Neural progenitor cell (in vitro differentiated cells): ENCODE data around the gene GCAT.

Source experiments
- EZH2 ChIP-seq: fragments of 200-600 bp; sonication (generic); IDR thresholded peaks from 2 replicates; pipeline ENCODE4 v1.6.1; 2017; ENCODE audit warnings: antibody characterized with exemption, mild to moderate bottlenecking, moderate library complexity
- EZH2phosphoT487 ChIP-seq: fragments of 200-600 bp; sonication (generic); IDR thresholded peaks from 2 replicates; pipeline ENCODE4 v1.6.1; 2017; ENCODE audit warnings: antibody characterized with exemption
- TF ChIP-seq, protein P1 (sequence below): fragments of 200-600 bp; sonication (generic); IDR thresholded peaks from 2 replicates; pipeline ENCODE4 v1.5.1; 2017; ENCODE audit warnings: antibody characterized with exemption, mild to moderate bottlenecking

DNA sequence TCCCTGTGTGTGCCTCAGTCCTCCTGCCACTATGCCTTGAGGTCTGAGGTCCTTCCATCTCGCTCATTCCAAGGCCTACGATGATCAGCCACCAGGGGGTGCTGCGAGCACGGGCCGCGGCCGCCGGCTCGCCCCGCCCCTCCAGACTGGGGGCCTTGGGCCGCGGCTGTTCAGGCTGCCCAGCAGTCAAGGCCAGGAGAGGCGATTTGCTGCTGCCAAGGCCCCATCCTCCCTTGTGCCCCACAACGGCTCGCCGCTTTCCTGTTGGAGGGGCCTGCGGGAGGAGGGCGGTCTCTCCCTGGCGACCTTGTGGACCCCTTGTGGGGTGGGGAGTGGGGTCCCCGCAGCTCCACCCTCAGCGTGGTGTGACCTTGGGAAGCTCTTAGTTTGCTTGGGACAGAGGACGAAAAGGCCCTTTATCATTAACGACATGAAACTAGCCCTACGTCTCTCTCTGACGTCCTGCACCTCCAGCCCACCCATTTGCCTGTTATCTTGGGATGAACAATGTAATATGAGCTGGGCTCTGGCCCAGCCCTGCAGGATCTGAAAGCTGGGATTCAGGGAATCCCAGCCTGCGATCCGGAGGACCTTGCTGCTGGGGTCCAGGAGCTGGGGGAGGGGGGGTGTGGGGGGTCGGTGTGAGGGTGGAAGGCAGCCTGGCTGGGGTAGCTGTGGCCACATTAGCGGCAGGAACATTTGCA lies 10.1 kb downstream of the GCAT start:
- TF ChIP-seq, protein P1, sequence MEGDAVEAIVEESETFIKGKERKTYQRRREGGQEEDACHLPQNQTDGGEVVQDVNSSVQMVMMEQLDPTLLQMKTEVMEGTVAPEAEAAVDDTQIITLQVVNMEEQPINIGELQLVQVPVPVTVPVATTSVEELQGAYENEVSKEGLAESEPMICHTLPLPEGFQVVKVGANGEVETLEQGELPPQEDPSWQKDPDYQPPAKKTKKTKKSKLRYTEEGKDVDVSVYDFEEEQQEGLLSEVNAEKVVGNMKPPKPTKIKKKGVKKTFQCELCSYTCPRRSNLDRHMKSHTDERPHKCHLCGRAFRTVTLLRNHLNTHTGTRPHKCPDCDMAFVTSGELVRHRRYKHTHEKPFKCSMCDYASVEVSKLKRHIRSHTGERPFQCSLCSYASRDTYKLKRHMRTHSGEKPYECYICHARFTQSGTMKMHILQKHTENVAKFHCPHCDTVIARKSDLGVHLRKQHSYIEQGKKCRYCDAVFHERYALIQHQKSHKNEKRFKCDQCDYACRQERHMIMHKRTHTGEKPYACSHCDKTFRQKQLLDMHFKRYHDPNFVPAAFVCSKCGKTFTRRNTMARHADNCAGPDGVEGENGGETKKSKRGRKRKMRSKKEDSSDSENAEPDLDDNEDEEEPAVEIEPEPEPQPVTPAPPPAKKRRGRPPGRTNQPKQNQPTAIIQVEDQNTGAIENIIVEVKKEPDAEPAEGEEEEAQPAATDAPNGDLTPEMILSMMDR, result peak; percentile 86
- TF ChIP-seq EZH2, result no peak
- TF ChIP-seq EZH2phosphoT487, result no peak
